H1 (cell line): ENCODE measurements around the gene ZNF462. TPM values are rescaled to one million over a fixed set of nuclear protein-coding genes. Genes with fewer than 3 reads are reported as not detected.

ENCODE experiments used
- CTCF ChIA-PET: fragments of 300-600 bp; sonication (Branson Sonifier 250); formaldehyde crosslinking; loops from one replicate; lab custom pipeline; 2021; ENCODE audit not compliant: partially characterized antibody; lab: Charles Lee
- POLR2A ChIA-PET: fragments of 300-600 bp; sonication (Branson Sonifier 250); formaldehyde crosslinking; loops from one replicate; lab custom pipeline; 2021; ENCODE audit warnings: inconsistent platforms; ENCODE audit not compliant: partially characterized antibody; lab: Charles Lee
- DNase-seq, 2 experiments: peaks; one replicate each; pipeline versions ENCODE4 v3.0.0 to v3.0.0-alpha.2; 2010 to 2022; ENCODE audit warnings: low spot score in 2 of 2, low read depth in 1 of 2, mixed read lengths in 1 of 2
- FAIRE-seq: peaks from 2 replicates; lab custom pipeline; 2011; peaks lifted over from hg19 to GRCh38; lab: Jason Lieb, UNC
- H2AFZ ChIP-seq: 2 replicates; pipeline ENCODE4 v1.8.1; 2012; ENCODE audit warnings: low read length, inconsistent platforms
- H2AK5ac ChIP-seq: 2 replicates; pipeline ENCODE4 v1.6.1; 2013; ENCODE audit warnings: low read depth, low read length
- H2BK120ac ChIP-seq: replicated peaks from 2 replicates; pipeline ENCODE3; 2013; ENCODE audit warnings: low read depth, low read length, inconsistent platforms
- H2BK12ac ChIP-seq: 2 replicates; pipeline ENCODE4 v1.6.1; 2013; ENCODE audit warnings: low read depth, low read length
- H2BK15ac ChIP-seq: 2 replicates; pipeline ENCODE4 v1.6.1; 2013; ENCODE audit warnings: low read length
- H2BK20ac ChIP-seq: 2 replicates; pipeline ENCODE4 v1.6.1; 2013; ENCODE audit warnings: low read length
- H2BK5ac ChIP-seq: 2 replicates; pipeline ENCODE4 v1.6.1; 2013; ENCODE audit warnings: low read depth, low read length
- H3K14ac ChIP-seq: 2 replicates; pipeline ENCODE4 v1.6.1; 2013; ENCODE audit warnings: inconsistent platforms; ENCODE audit not compliant: insufficient read length
- H3K18ac ChIP-seq: 2 replicates; pipeline ENCODE4 v1.6.1; 2013; ENCODE audit warnings: low read length; ENCODE audit errors: extremely low read depth
- H3K23ac ChIP-seq: 2 replicates; pipeline ENCODE4 v1.6.1; 2013; ENCODE audit warnings: inconsistent platforms; ENCODE audit not compliant: insufficient read length
- H3K23me2 ChIP-seq: 2 replicates; pipeline ENCODE4 v1.6.1; 2013; ENCODE audit warnings: low read depth, low read length
- H3K27ac ChIP-seq: 2 replicates; pipeline ENCODE4 v1.6.1; 2011; ENCODE audit warnings: low read depth, low read length, inconsistent platforms
- H3K27me3 ChIP-seq, 4 experiments: replicated peaks in 1 of 4; 1 replicate in 1 of 4; 2 replicates in 3 of 4; pipeline versions ENCODE4 v1.6.1 to v1.8.1; 2011 to 2013; ENCODE audit warnings: low read length in 3 of 4, mild to moderate bottlenecking in 3 of 4, inconsistent platforms in 2 of 4, mixed read lengths in 2 of 4, moderate library complexity in 1 of 4; ENCODE audit not compliant: control insufficient read depth in 3 of 4, insufficient read depth in 3 of 4; ENCODE audit errors: extremely low read depth in 1 of 4
- H3K36me3 ChIP-seq, 4 experiments: 2 replicates each; pipeline versions ENCODE4 v1.6.1 to v1.8.1; 2011 to 2013; ENCODE audit warnings: mild to moderate bottlenecking in 4 of 4, low read length in 3 of 4, moderate library complexity in 2 of 4, control low read depth in 1 of 4, inconsistent platforms in 1 of 4; ENCODE audit not compliant: insufficient read depth in 4 of 4, control insufficient read depth in 2 of 4
- H3K4ac ChIP-seq: replicated peaks from 2 replicates; pipeline ENCODE3; 2013; ENCODE audit warnings: low read length, low read depth, mixed read lengths, inconsistent platforms; ENCODE audit not compliant: insufficient read length
- H3K4me1 ChIP-seq, 4 experiments: replicated peaks in 1 of 4; 1 replicate in 1 of 4; 2 replicates in 3 of 4; pipeline versions ENCODE4 v1.6.1 to v1.8.1; 2011 to 2013; ENCODE audit warnings: low read length in 3 of 4, inconsistent platforms in 2 of 4, mixed read lengths in 1 of 4; ENCODE audit not compliant: insufficient read depth in 4 of 4, control insufficient read depth in 3 of 4
- H3K4me2 ChIP-seq, 2 experiments: 2 replicates each; pipeline versions ENCODE4 v1.6.1 to v1.8.1; 2011 to 2013; ENCODE audit warnings: low read depth in 2 of 2, low read length in 2 of 2, control low read depth in 1 of 2, inconsistent platforms in 1 of 2, mild to moderate bottlenecking in 1 of 2; ENCODE audit not compliant: insufficient read depth in 1 of 2
- H3K4me3 ChIP-seq, 4 experiments: fragments of 200-600, 300-600 bp in 1 of 4; sonication (generic), shearing (Covaris generic), sonication (Bioruptor Twin) in 1 of 4; 2 replicates each; pipeline versions ENCODE4 v1.5.1 to v1.8.1; 2011 to 2016; ENCODE audit warnings: low read length in 4 of 4, low read depth in 3 of 4, control low read depth in 2 of 4, inconsistent platforms in 2 of 4, mild to moderate bottlenecking in 2 of 4, mixed read lengths in 1 of 4, moderate library complexity in 1 of 4; ENCODE audit not compliant: insufficient read depth in 2 of 4; ENCODE audit errors: extremely low read depth in 1 of 4
- H3K56ac ChIP-seq: replicated peaks from 2 replicates; pipeline ENCODE3; 2013; ENCODE audit warnings: low read depth, mild to moderate bottlenecking, mixed read lengths, low read length, inconsistent platforms; ENCODE audit not compliant: insufficient read length
- H3K79me1 ChIP-seq: 2 replicates; pipeline ENCODE4 v1.6.1; 2013; ENCODE audit warnings: low read depth, low read length, control low read depth
- H3K79me2 ChIP-seq, 2 experiments: 2 replicates each; pipeline versions ENCODE4 v1.6.1 to v1.8.1; 2012 to 2013; ENCODE audit warnings: low read length in 2 of 2, mild to moderate bottlenecking in 2 of 2, inconsistent platforms in 1 of 2; ENCODE audit not compliant: insufficient read depth in 2 of 2, control insufficient read depth in 1 of 2
- H3K9ac ChIP-seq, 4 experiments: replicated peaks in 1 of 4; 1 replicate in 1 of 4; 2 replicates in 3 of 4; pipeline versions ENCODE4 v1.6.1 to v1.8.1; 2011 to 2013; ENCODE audit warnings: low read depth in 3 of 4, low read length in 3 of 4, control low read depth in 2 of 4, mild to moderate bottlenecking in 2 of 4, moderate library complexity in 2 of 4, inconsistent platforms in 1 of 4; ENCODE audit errors: extremely low read depth in 1 of 4
- H3K9me3 ChIP-seq, 2 experiments: 2 replicates each; pipeline versions ENCODE4 v1.6.1 to v1.8.1; 2012 to 2013; ENCODE audit warnings: mild to moderate bottlenecking in 2 of 2, moderate library complexity in 2 of 2, control low read depth in 1 of 2, inconsistent platforms in 1 of 2, low read depth in 1 of 2, low read length in 1 of 2, mixed read lengths in 1 of 2; ENCODE audit not compliant: insufficient read depth in 2 of 2
- H4K20me1 ChIP-seq, 2 experiments: replicated peaks in 1 of 2; 2 replicates each; pipeline versions ENCODE3 to v1.8.1; 2011 to 2013; ENCODE audit warnings: inconsistent platforms in 2 of 2, low read length in 2 of 2, mild to moderate bottlenecking in 1 of 2; ENCODE audit not compliant: insufficient read depth in 2 of 2, control insufficient read depth in 1 of 2
- H4K5ac ChIP-seq: 2 replicates; pipeline ENCODE4 v1.6.1; 2013; ENCODE audit warnings: low read length, low read depth, mixed read lengths, inconsistent platforms; ENCODE audit not compliant: insufficient read length
- H4K8ac ChIP-seq: 2 replicates; pipeline ENCODE4 v1.8.0; 2013; ENCODE audit warnings: mild to moderate bottlenecking, moderate library complexity, low read length, inconsistent platforms; ENCODE audit not compliant: insufficient read depth; ENCODE audit errors: extremely low read depth
- H4K91ac ChIP-seq: replicated peaks from 2 replicates; pipeline ENCODE3; 2013; ENCODE audit warnings: low read length, mixed read lengths, inconsistent platforms; ENCODE audit not compliant: insufficient read length
- CEBPB ChIP-seq: IDR thresholded peaks from 2 replicates; pipeline ENCODE4 v1.6.1; 2012; ENCODE audit warnings: low read depth, low read length
- EGR1 ChIP-seq: IDR thresholded peaks from 2 replicates; pipeline ENCODE4 v1.6.1; 2011; ENCODE audit warnings: low read depth, low read length, borderline replicate concordance
- EZH2 ChIP-seq: fragments of 200-600 bp; sonication (generic); IDR thresholded peaks from 2 replicates; pipeline ENCODE4 v1.7.1; 2012; ENCODE audit warnings: low read depth, mild to moderate bottlenecking, moderate library complexity, low read length, inconsistent platforms; ENCODE audit not compliant: severe bottlenecking
- KDM4A ChIP-seq: IDR thresholded peaks from one replicate; pipeline ENCODE4 v1.7.1; 2012; ENCODE audit warnings: low read depth, mild to moderate bottlenecking, moderate library complexity, low read length, inconsistent platforms; ENCODE audit not compliant: severe bottlenecking
- SIN3A ChIP-seq, 2 experiments: IDR thresholded peaks in 1 of 2; conservative IDR thresholded peaks in 1 of 2; 2 replicates each; pipeline ENCODE4 v1.6.1; 2011 to 2012; ENCODE audit warnings: low read length in 2 of 2, improper control_type of control experiment in 1 of 2, low read depth in 1 of 2, mild to moderate bottlenecking in 1 of 2
- SRF ChIP-seq: IDR thresholded peaks from 2 replicates; pipeline ENCODE4 v1.6.1; 2011; ENCODE audit warnings: mild to moderate bottlenecking, low read depth, low read length, moderate library complexity
- TAF1 ChIP-seq: IDR thresholded peaks from 2 replicates; pipeline ENCODE4 v1.6.1; 2011; ENCODE audit warnings: mild to moderate bottlenecking, low read depth, low read length
- TAF7 ChIP-seq: optimal IDR thresholded peaks from 2 replicates; pipeline ENCODE3; 2011; ENCODE audit warnings: low read depth, mild to moderate bottlenecking, inconsistent platforms, low read length, moderate library complexity, borderline replicate concordance
- TBP ChIP-seq: IDR thresholded peaks from 2 replicates; pipeline ENCODE4 v1.6.1; 2011; ENCODE audit warnings: low read depth, low read length, improper control_type of control experiment
- TEAD4 ChIP-seq: IDR thresholded peaks from 2 replicates; pipeline ENCODE4 v1.6.1; 2012; ENCODE audit warnings: low read depth, low read length, inconsistent platforms, mixed read lengths
- WGBS, 2 experiments: shearing (Covaris generic) in 1 of 2; methylation state at CpG; one replicate each; pipeline versions ENCODE4 v1.1.6 to v1.1.7; 2013 to 2015; ENCODE audit warnings: low lambda C conversion rate in 2 of 2, mixed read lengths in 2 of 2, inconsistent platforms in 1 of 2, low coverage in 1 of 2, missing lambda C conversion rate in 1 of 2; ENCODE audit not compliant: insufficient replicate concordance in 2 of 2, insufficient coverage in 1 of 2, insufficient read length in 1 of 2; ENCODE audit errors: extremely low coverage in 1 of 2, missing lambda C conversion rate in 1 of 2; 5-methylcytosine and 5-hydroxymethylcytosine counted together
- polyA plus RNA-seq, 7 experiments: library from polyadenylated mRNA; depleted of rRNA in 3 of 7; stranded (reverse) in 5 of 7; unstranded in 2 of 7; fragments of >200 nt in 5 of 7; fragments of 200-250 nt in 2 of 7; gene quantifications; 1 replicate in 5 of 7; 2 replicates in 1 of 7; 4 replicates in 1 of 7; pipeline versions ENCODE4 v1.2.1 to v1.2.3, GENCODE V29; 2011 to 2013; ENCODE audit warnings: missing spikeins in 2 of 7, mixed read lengths in 2 of 7
- total RNA-seq: library from RNA; stranded (reverse); fragmentation: NEBNext Ultra II Directional; extraction: Animal tissue kit (Norgen Biotek cat#: 25700); gene quantifications from 2 replicates; pipeline ENCODE4 v1.2.1, GENCODE V29; 2021

Gene ZNF462
- total and polyA plus RNA-seq, 2 of the 8 experiments (the other 6 are each of a cell fraction or from before 2014, with no cell fraction given) = 30.0 to 163 TPM

DNA sequence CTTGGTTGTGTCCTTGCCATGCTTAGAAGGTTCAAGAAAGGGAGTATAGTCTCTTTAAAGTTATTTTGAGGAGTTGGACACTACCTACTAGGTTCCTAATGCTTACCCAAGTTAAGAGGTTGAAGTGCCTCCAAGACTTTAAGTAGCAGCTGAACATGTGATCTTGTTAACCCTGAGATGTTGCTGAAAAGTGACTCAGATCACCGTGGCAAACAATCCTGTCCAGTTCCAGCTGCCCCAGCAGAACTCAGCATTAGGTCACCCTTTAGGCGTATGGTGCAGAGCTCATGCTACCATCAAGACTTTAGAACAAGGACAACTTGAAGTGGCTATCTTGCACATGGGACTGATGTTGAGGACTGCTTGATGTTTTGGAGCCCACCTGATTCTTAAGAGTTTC, 22.5 kb downstream of the ZNF462 start:
- Histone ChIP-seq H2BK120ac (no peak overlapping the region), H4K20me1 (peaks cover 16 to 28% of the 10 kb centered on the region in 2 experiments), H2AK5ac (no peak overlapping the region), H2BK15ac (no peak overlapping the region), H3K4me3 (no peak overlapping the region), H4K91ac (no peak overlapping the region), H4K8ac (no peak overlapping the region), H3K56ac (no peak overlapping the region), H3K23ac (no peak overlapping the region), H2BK20ac (no peak overlapping the region), H3K18ac (no peak overlapping the region), H3K14ac (no peak overlapping the region), H2BK12ac (no peak overlapping the region), H3K9me3 (no peaks in the 10 kb centered on the region), H3K23me2 (no peaks in the 10 kb centered on the region), H3K4ac (no peak overlapping the region), H3K36me3 (peaks cover 0 to 23% (median 3%) of the 10 kb centered on the region in 4 experiments; a peak in 1 of 8 replicates), H2BK5ac (no peak overlapping the region), H3K79me1 (peaks cover 5% of the 10 kb centered on the region; the same call in 1 of the 2 replicates), H4K5ac (no peak overlapping the region), H3K27ac (no peak overlapping the region), H3K27me3 (no peaks in the 10 kb centered on the region), H3K9ac (no peak overlapping the region), H3K4me2 (no peak overlapping the region), H2AFZ (no peak overlapping the region), H3K4me1 (peaks cover 2 to 27% (median 20%) of the 10 kb centered on the region in 4 experiments; a peak in 6 of 7 replicates), H3K79me2 (peaks cover 63 to 99% of the 10 kb centered on the region in 2 experiments)
- ChIA-PET POLR2A (interaction anchor here (0.6 to 1.7 kb wide), 3 partner anchors 15 to 29 kb away, joined by 3 to 6 read pairs (median 3); no protein-coding TSS in a partner anchor), CTCF (no interaction called here)
- no peak for DNase-seq
- FAIRE-seq = peak; percentile 55
- TF ChIP-seq TBP (no peak), SRF (no peak), SIN3A (conservative IDR thresholded peaks at IDR 0.05 in 1 of 2, IDR thresholded peaks at IDR 0.05 in 1 of 2; ENCODE audit: low read depth in 1 of 2, low read length in 2 of 2) (no peak), EZH2 (no peak), KDM4A (no peak), TAF7 (no peak), TAF1 (no peak), TEAD4 (no peak), CEBPB (no peak), EGR1 (no peak)
- 88% methylated on average over 2 of the region's 2 CpGs; no CpG with 5 or more reads in 1 of the 2 experiments for WGBS, 2 experiments
